ENCODE data around the gene MAML1. TPM values are rescaled to one million over a fixed set of nuclear protein-coding genes. Genes with fewer than 3 reads are reported as not detected.
"Not testable (repeated sequence)": the region's sequence is repeated elsewhere in the genome, so short reads cannot be mapped to it uniquely, and the experiment has no call there.

MAML1 gene
- total RNA-seq, 3 donors from 2014 or later, result 16.3 to 22.4 (median 21.0) TPM

- peak overlapping the region in 1 of 2 donors; percentile 15 for H3K27ac ChIP-seq
- H3K27me3 ChIP-seq, result no peaks in the 10 kb centered on the region
- DNase-seq (ENCODE audit: low spot score in 2 of 2), result no peak
- no peak for TF ChIP-seq POLR2AphosphoS5 (IDR thresholded peaks at IDR 0.05)
- TF ChIP-seq POLR2A (IDR thresholded peaks at IDR 0.05), result no peak
- no peak for TF ChIP-seq CTCF (IDR thresholded peaks at IDR 0.05)
- intact Hi-C loops (cut with DNase I; ENCODE audit: low total_unique reads), result no loop called here
- peak overlapping the region; percentile 84 to 96 (median 94) for H3K4me3 ChIP-seq
- H3K36me3 ChIP-seq, result no peaks in the 10 kb centered on the region
- no peaks in the 10 kb centered on the region for H3K9me3 ChIP-seq
- H3K4me1 ChIP-seq, result peaks cover 4 to 13% of the 10 kb centered on the region in 2 donors
These were observed 2.0 kb downstream of the MAML1 start for GRCh38 chr5:179734536-179735164.

GRCh38 chr5:179738742-179739141 lies 6.1 kb downstream of the MAML1 start:
- no peak for TF ChIP-seq POLR2A (IDR thresholded peaks at IDR 0.05)
- no peak for TF ChIP-seq CTCF (IDR thresholded peaks at IDR 0.05)
- no peak for TF ChIP-seq POLR2AphosphoS5 (IDR thresholded peaks at IDR 0.05)
- no peak overlapping the region for H3K27ac ChIP-seq
- H3K9me3 ChIP-seq, result no peaks in the 10 kb centered on the region
- H3K4me1 ChIP-seq, result peaks cover 4 to 13% of the 10 kb centered on the region in 2 donors
- H3K36me3 ChIP-seq, result no peaks in the 10 kb centered on the region
- H3K27me3 ChIP-seq, result no peaks in the 10 kb centered on the region
- no peak for DNase-seq (ENCODE audit: low spot score in 2 of 2)
- no peak overlapping the region for H3K4me3 ChIP-seq
- intact Hi-C loops (cut with DNase I; ENCODE audit: low total_unique reads), result no loop called here

- H3K4me1 ChIP-seq; H3K36me3 ChIP-seq; intact Hi-C loops (cut with DNase I; ENCODE audit: low total_unique reads); H3K27me3 ChIP-seq; H3K27ac ChIP-seq; DNase-seq (ENCODE audit: low spot score in 2 of 2); H3K4me3 ChIP-seq; H3K9me3 ChIP-seq: not testable (repeated sequence)
These were observed 11.5 kb downstream of the MAML1 start for GRCh38 chr5:179744106-179744505.

GRCh38 chr5:179746872-179747271 lies 14.2 kb downstream of the MAML1 start:
- TF ChIP-seq POLR2AphosphoS5 (IDR thresholded peaks at IDR 0.05), result no peak
- TF ChIP-seq CTCF (IDR thresholded peaks at IDR 0.05), result no peak
- no peak for TF ChIP-seq POLR2A (IDR thresholded peaks at IDR 0.05)
- H3K27ac ChIP-seq, result no peak overlapping the region
- no peaks in the 10 kb centered on the region for H3K4me1 ChIP-seq
- H3K27me3 ChIP-seq, result no peaks in the 10 kb centered on the region
- DNase-seq (ENCODE audit: low spot score in 2 of 2), result no peak
- no peaks in the 10 kb centered on the region for H3K9me3 ChIP-seq
- no peak overlapping the region for H3K4me3 ChIP-seq
- H3K36me3 ChIP-seq, result no peaks in the 10 kb centered on the region
- intact Hi-C loops (cut with DNase I; ENCODE audit: low total_unique reads), result no loop called here

- intact Hi-C loops (cut with DNase I; ENCODE audit: low total_unique reads), result no loop called here
- H3K4me3 ChIP-seq, result no peak overlapping the region
- H3K36me3 ChIP-seq, result no peaks in the 10 kb centered on the region
- H3K9me3 ChIP-seq, result no peaks in the 10 kb centered on the region
- H3K27ac ChIP-seq, result no peak overlapping the region
- no peak for DNase-seq (ENCODE audit: low spot score in 2 of 2)
- H3K4me1 ChIP-seq, result no peaks in the 10 kb centered on the region
- H3K27me3 ChIP-seq, result no peaks in the 10 kb centered on the region
- TF ChIP-seq POLR2A (IDR thresholded peaks at IDR 0.05), result no peak
- no peak for TF ChIP-seq POLR2AphosphoS5 (IDR thresholded peaks at IDR 0.05)
- TF ChIP-seq CTCF (IDR thresholded peaks at IDR 0.05), result no peak
These were observed 15.2 kb downstream of the MAML1 start for GRCh38 chr5:179747811-179748210.
